ENCODE results near the gene BAHCC1. TPM values are rescaled to one million over a fixed set of nuclear protein-coding genes. Genes with fewer than 3 reads are reported as not detected.

The BAHCC1 gene
- total and polyA plus RNA-seq, 2 of the 8 experiments (the other 6 are each of a cell fraction or from before 2014, with no cell fraction given) = 0.26 to 0.58 TPM

GRCh38 chr17:81432941-81433340 lies 37.7 kb downstream of the BAHCC1 start (continued):
- TF ChIP-seq FOSL1 (IDR thresholded peaks at IDR 0.05; ENCODE audit: insufficient read depth, low read depth, low read length) (no peak), ASH2L (IDR thresholded peaks at IDR 0.05; ENCODE audit: low read length) (no peak)

Data from H1 (cell line).